ENCODE data around the gene SSR3.
"Not testable (repeated sequence)": the region's sequence is repeated elsewhere in the genome, so short reads cannot be mapped to it uniquely, and the experiment has no call there.

Gene SSR3

DNA sequence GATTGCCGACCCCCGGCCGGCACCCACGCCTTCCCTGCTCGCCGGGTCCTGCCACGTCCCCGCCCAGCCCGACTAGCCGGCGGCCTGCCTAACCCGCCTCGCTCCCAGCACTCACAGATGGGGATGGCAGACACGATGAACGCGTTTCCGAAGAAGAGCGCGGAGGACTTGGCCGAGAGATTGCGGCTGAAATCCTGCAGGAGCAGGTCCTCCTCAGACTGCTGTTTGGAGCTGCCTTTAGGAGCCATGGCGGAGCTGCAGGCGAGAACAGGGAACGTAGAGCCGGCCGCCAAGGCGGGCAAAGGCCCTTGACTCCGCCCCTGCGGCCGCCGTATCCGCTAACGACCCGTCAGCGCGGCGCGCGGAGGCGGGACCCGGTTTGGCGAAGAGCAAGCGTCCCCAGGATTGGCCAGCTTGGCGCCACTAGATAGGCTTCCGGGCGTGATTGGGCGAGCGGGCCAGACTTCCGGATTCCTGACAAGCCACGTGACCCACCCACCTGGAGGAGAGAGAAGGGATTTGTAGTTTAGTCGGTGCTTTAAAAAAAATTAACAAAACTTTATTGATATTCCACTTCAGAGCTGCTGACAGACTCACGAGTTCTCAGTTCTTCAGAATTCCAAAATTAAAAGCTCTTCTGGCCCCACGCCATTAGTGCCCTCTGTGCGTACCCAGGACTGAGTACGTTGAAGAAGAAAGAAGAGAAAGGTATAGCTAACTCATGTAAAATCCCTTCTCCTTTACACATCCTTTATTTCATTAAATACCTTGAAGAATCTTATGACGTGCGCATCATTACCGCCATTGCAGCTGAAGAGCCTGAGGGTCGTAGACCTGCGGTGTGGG is at the start of gene SSR3:
TSS of gene SSR3 (minus strand) at position 276 of the 846 bp plus-strand sequence. CDS start at position 248, 28 bp downstream.
- FAIRE-seq: peak; percentile 90

DNA sequence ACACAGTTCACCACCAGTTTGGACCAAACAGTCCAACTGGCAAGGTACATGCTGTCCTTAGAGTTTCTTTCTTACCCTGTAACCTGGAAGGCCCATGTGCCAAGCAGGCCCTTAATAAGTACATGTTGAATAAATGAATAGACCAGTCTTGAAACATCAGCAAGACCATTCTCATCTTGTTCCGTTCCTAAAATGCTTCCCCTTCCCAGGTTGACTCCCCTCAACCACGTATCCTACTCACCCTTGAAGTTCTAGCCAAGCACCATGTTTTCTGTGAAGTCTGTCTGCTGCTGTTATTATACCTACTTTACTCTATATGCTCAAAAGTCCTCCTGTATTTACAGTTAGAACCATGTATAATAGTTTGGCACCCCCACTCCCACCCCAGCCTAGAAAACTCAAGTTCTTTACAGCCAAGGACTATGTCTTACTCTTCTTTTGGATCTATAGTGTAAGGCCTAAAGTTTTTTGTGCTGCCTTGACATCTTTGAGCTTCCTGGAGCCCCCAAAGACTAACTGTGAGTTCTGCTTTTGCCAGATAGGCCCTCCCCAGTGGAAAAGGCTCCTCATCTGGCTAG is 49.2 kb upstream of the SSR3 start:
- no peak for FAIRE-seq

GRCh38 chr3:156603379-156604017 is 48.6 kb upstream of the SSR3 start:
- no peak for FAIRE-seq

GRCh38 chr3:156602424-156602823 is 47.5 kb upstream of the SSR3 start:
- FAIRE-seq: no peak

GRCh38 chr3:156601497-156601896 is 46.6 kb upstream of the SSR3 start:
- no peak for FAIRE-seq

GRCh38 chr3:156600834-156601233 is 45.9 kb upstream of the SSR3 start:
- no peak for FAIRE-seq

GRCh38 chr3:156599089-156599874 is 44.4 kb upstream of the SSR3 start:
- no peak for FAIRE-seq

DNA sequence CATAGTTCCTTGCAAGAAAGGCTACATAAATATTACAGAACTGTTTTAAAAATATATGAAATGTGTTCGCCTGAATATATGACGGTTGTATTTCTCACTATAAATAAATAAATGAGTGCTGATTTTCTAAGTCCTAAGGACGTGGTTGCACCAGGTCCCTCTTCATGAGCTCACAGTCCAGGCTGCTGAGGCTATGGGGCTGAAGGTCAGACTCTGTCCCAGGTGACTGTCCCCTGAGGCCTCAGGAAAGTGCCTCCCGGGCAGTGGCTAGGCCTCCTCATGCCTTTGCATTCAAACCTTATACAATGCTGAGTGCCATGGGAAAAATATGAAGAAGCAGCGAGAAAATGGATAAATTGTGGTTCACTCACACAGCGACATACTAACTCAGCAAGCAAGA is 43.5 kb upstream of the SSR3 start:
- FAIRE-seq: no peak

DNA sequence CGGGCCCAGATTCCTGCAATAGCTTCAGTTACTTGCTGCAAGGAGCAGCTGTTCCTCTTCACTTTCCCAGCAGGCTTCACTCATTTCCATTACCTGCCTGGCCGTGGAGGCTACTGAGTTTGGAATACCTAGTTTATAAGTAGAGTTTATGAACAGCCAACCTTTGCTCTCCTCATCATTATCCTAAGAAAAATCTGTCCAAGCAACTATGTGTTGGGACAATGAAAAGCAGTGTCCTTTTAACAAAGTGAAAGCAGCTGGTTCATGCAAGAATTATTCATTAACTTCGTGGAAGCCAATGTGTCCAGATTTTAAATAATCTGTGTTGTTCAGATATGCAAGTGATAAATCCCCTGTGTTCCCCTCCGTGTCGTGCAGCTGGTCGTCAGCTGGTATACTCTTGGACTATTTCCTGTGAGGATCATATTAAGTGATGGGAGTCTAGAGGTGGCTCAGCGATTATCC is 39.3 kb upstream of the SSR3 start:
- FAIRE-seq: no peak

DNA sequence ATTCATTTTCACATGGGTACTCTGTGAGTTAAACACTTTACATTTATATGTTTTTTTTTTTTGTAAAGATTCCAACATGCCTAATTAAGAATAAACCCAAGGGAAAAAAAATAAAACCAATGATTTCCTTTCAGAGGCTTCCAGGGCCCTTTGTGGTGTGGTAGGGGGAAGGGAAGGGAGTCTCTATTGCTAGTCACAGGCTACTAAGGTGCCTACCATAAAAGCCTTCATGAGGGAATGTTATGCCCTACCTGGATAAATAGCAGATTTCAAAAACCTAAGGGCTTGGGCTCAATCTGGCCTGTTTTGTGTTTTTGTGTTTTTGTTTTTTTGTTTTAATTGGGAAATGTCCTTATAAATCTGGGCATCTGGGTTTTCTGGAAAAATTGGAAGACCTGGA is 38.9 kb upstream of the SSR3 start:
- FAIRE-seq: no peak

DNA sequence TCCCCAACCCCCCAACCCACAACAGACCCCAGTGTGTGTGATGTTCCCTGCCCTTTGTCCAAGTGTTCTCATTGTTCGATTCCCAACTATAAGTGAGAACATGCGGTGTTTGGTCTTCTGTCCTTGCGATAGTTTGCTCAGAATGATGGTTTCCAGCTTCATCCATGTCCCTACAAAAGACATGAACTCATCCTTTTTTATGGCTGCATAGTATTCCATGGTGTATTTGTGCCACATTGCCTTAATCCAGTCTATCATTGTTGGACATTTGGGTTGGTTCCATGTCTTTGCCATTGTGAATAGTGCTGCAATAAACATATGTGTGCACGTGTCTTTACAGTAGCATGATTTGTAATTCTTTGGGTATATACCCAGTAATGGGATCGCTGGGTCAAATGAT is 34.9 kb upstream of the SSR3 start:
- not testable (repeated sequence) for FAIRE-seq

DNA sequence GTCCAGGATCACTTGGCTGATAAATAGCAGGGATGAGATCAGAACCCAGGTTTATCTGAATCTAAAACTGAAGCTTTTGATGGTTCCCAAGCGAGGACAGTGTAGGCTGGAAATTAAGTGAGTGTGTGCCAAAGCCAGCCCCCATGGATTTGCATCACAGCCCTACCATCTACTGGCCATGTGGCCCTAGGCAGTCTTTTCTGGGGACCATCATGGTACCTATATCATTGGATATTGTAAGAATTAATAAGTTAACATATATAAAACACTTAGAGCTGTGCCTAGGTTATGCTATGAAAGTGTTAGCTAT is 32.8 kb upstream of the SSR3 start:
- FAIRE-seq: no peak

- no peak for FAIRE-seq
Observed at GRCh38 chr3:156586905-156587759, 32.2 kb upstream of the SSR3 start.

GRCh38 chr3:156583469-156583868 is 28.6 kb upstream of the SSR3 start:
- FAIRE-seq: no peak

- no peak for FAIRE-seq
Observed at GRCh38 chr3:156582532-156583183, 27.7 kb upstream of the SSR3 start.

DNA sequence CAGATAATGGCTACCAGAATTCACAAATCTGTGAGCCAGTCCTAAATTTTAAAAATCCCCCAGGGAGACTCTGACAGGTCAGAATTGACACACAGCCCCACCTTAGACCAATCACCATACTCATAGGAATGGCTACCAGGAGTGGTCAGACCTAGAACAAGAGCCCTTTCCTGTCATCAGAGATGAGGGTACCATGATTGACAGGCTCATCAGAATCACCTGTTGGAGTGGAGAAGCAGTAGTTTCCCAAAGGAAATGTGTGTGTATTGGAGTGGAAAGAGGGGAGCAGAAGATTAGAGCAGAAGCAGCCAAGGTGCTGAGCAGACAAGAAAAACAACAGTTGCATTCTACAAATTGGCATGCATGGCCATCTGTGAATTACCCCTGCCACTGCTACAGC is 27.0 kb upstream of the SSR3 start:
- no peak for FAIRE-seq

- no peak for FAIRE-seq
Observed at GRCh38 chr3:156581033-156581432, 26.1 kb upstream of the SSR3 start.

DNA sequence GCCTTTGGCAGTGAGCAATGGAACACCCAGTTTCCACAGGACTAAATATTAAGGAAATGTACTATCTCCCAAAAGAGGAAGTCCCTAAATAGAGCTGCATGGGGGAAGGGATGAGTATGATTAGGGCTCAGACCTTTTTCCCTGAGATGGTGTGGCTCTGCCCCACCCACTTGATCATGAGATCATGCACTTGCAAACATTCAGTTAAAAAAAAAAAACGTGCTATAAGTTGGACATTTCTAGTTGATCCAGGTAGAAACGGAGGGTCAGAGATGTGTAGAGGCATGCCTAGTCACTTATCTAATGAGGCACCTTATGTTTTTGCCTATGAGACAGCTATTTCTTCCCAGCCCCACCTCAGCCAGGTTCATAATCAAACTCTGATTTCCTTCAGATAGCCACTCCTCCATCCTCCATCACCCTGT is 24.5 kb upstream of the SSR3 start:
- FAIRE-seq: no peak

DNA sequence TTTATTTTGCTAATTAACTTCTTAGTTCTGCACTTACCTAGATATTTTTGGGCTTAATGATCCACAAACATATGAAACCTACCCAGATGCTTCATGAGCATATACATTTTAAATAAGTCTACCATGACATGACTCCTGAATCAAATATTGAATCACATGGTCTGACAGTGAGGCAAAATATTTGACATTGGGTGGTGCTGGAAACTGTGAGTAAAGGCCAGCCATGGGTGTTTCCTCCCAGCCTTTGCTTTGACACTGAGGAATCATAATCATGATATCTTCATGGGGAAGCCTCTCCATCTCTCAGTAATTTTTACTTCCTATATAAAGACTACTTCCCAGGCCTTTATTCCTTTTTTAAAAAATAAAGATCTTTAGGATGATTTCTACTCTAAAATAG is 22.8 kb upstream of the SSR3 start:
- no peak for FAIRE-seq

- no peak for FAIRE-seq
Observed at GRCh38 chr3:156576651-156577348, 21.9 kb upstream of the SSR3 start.

GRCh38 chr3:156576051-156576450 is 21.1 kb upstream of the SSR3 start:
- FAIRE-seq: no peak

Measured in A204.1 (cell line).